GM10248 (cell line): ENCODE results near the gene MYOZ2.

ENCODE experiments used
- CTCF ChIA-PET: fragments of 300-600 bp; sonication (Branson Sonifier 250); formaldehyde crosslinking; extraction: SDS; loops from one replicate; lab custom pipeline; 2021; ENCODE audit warnings: antibody characterized with exemption; lab: Yijun Ruan, JAX
- POLR2A ChIA-PET: fragments of 350-650 bp; sonication (Branson Sonifier 250); formaldehyde crosslinking; extraction: SDS; loops from one replicate; lab custom pipeline; 2020; ENCODE audit warnings: antibody characterized with exemption; lab: Yijun Ruan, JAX
- DNase-seq: peaks from one replicate; pipeline ENCODE4 v3.0.0; 2012; ENCODE audit errors: extremely low spot score
- TF ChIP-seq, protein P1 (sequence below): IDR thresholded peaks from 2 replicates; pipeline ENCODE4 v1.5.1; 2012; ENCODE audit warnings: mild to moderate bottlenecking, low read depth; ENCODE audit errors: extremely low read depth, missing control alignments, control extremely low read depth

MYOZ2 gene

DNA sequence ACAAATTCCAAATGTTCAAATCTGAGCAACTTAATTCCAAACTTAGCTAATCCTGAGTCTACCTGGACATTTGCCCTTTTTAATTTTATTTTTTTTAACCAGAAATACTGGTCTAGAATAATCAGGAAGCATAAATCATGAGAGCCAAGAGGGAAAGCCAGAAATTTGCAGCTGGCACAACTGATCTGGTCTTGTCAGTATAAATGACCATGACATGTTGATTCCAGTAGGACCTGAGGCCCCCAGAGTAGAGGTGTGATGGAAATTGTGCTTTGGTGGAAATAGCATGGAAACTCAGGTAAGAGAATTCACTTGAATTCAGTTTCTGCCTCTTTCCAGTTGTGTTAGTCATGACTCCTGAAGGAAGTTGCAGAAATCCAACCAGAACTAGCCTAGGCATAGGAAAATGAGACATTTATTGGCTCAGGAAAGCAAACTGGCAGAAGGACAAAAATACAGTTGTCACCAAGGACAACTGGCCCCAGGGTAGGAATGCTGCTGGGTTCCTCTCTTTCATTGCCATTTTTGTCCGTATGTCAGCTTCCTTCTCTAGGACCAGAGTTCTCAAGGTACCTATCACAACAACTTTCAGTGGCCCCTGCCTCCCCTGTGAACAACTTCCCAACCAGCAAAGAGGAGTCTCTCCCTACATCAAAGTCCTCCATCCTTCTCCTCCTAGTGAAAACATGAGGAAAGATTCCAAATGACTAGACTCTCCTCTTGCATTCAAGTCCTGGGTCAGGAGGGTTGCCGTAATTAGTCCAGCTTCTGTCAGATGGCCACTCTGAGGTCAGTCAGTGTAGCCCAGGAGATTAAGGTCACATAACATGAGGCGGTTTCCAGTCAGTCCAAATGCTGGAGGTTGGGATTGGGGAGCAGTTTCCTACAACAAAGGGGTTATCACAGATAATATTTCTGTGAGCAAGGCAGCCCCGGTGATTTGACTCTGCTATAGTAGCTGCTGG, 29.3 kb upstream of the MYOZ2 start:
- ChIA-PET CTCF (no interaction called here), POLR2A (no interaction called here)
- TF ChIP-seq, protein P1, sequence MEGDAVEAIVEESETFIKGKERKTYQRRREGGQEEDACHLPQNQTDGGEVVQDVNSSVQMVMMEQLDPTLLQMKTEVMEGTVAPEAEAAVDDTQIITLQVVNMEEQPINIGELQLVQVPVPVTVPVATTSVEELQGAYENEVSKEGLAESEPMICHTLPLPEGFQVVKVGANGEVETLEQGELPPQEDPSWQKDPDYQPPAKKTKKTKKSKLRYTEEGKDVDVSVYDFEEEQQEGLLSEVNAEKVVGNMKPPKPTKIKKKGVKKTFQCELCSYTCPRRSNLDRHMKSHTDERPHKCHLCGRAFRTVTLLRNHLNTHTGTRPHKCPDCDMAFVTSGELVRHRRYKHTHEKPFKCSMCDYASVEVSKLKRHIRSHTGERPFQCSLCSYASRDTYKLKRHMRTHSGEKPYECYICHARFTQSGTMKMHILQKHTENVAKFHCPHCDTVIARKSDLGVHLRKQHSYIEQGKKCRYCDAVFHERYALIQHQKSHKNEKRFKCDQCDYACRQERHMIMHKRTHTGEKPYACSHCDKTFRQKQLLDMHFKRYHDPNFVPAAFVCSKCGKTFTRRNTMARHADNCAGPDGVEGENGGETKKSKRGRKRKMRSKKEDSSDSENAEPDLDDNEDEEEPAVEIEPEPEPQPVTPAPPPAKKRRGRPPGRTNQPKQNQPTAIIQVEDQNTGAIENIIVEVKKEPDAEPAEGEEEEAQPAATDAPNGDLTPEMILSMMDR = no peak
- no peak for DNase-seq

DNA sequence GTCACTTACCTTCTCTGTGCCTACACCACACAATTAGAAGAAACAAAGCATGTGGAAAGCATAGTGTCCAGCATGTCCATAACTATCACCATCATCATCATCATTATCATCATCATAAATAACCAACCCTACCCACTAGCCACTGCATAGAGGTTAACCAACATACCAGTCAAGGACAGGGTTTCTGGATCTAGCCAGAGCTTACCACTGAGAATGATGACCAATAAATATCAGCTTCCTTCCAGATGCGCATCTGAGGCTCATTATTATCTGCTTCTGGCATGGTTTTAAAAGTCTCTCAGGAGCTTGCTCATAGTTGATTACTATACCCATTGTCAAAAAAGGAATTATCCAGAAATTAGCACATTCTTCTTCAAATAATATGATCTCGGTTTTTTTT, 25.5 kb upstream of the MYOZ2 start:
- ChIA-PET POLR2A (no interaction called here), CTCF (no interaction called here)
- DNase-seq = no peak
- TF ChIP-seq, protein P1 = no peak

DNA sequence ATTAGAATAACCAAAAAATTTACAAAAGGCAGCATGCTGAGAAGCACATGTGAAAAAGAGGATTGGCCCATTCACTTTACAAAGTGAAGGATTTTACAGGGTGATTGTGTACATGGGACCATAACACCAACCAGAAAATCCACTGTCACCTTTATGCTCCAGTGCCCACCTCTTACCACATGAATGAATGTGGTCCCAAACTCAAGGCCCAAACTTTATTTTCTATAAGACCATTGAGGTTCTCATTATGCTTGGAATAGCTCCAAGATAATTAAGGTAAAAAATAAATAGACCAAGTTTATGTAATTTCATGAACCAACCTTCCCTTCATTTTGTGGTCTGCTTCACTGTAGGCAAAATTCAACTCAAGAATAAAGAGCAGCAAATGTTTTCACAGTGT, 24.3 kb upstream of the MYOZ2 start:
- CTCF ChIA-PET = no interaction called here
- POLR2A ChIA-PET = no interaction called here

DNA sequence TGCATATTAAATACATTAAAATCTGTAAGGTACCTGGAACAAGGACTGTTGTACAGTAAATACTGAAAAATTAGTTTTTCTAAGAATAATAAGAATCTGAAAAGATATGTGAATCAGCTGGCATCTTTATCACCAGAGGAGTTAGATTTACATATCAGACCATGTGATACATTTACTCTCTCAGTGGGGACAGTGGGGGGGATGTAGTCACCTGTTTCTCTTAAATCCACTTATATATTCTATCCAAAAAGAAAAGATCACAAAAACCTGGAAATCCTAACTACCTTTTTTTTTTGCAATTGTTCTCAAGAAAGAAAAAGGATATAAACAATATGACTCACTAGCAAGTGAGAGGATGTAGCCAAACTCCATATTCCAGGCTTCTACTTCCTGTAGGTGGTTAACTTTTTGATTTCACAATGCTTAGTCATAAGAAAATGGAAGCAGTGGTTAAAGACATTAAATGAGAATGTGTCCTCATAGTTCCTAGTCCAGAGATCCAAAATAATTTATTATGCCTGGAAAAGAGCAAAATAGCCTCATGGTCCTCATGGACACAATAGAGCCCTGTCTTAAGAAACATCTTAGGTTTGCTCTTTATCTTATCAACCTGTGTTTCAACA, 22.5 kb upstream of the MYOZ2 start:
- TF ChIP-seq, protein P1 = no peak
- no peak for DNase-seq
- ChIA-PET CTCF (interaction anchor here (1.0 kb wide), 1 partner anchor 31 kb away, joined by 3 read pairs; no protein-coding TSS in a partner anchor), POLR2A (no interaction called here)

More for the DNA sequence above, 24.3 kb upstream of the MYOZ2 start:
- TF ChIP-seq, protein P1 = no peak
- no peak for DNase-seq

DNA sequence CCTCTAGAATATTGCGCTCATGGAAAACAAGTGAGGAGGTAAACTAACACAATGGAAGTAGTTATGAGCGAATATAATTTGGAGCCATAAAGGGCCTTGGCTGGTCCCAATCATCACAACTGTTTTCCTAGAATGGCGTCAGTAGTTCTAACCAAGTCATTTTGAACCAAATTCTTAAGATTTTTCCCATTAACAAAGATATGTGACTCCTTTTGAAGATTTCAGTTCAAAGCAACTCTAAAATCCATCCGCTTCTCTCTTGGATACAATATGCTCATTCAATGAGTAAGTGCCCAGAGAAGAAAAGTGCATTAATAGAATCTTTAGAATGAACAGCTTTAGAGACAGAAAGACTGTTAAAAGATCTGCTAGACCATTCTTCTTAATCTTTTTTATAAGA, 19.6 kb upstream of the MYOZ2 start:
- TF ChIP-seq, protein P1 = no peak
- ChIA-PET POLR2A (no interaction called here), CTCF (interaction anchor here (1.5 kb wide), 1 partner anchor 15 kb away, joined by 3 read pairs; no protein-coding TSS in a partner anchor)
- no peak for DNase-seq
